K562 (cell line): ENCODE results near the gene CSDE1. TPM values are rescaled to one million over a fixed set of nuclear protein-coding genes. Genes with fewer than 3 reads are reported as not detected.

Source experiments
- ATAC-seq: fragments of 200-7000 bp; cut with Tn5 transposase; 3 replicates; pipeline ENCODE4 v1.9.1; 2020; ENCODE audit warnings: moderate library complexity
- BruUV-seq: library from RNA; stranded (reverse); fragments of 400-500 nt; replicated peaks from 2 replicates; lab custom pipeline; 2021; lab: Mats Ljungman, UMichigan
- CTCF ChIA-PET: fragments of 300-600 bp; formaldehyde crosslinking; extraction: SDS; loops from one replicate; lab custom pipeline; 2021; ENCODE audit warnings: low intra/inter-chr PET ratio; lab: Yijun Ruan, JAX
- POLR2A ChIA-PET: fragments of 300-600, 350-650 bp; sonication (Branson Sonifier 250); formaldehyde crosslinking; extraction: SDS; loops from one replicate; lab custom pipeline; 2021; ENCODE audit warnings: antibody characterized with exemption, inconsistent platforms; lab: Yijun Ruan, JAX
- DNase-seq, 4 experiments: peaks; one replicate each; pipeline versions ENCODE4 v3.0.0 to v3.0.0-alpha.2; 2011 to 2018; ENCODE audit warnings: low spot score in 3 of 4, mixed read lengths in 3 of 4; ENCODE audit errors: extremely low read depth in 1 of 4
- FAIRE-seq: peaks from 2 replicates; lab custom pipeline; 2011; peaks lifted over from hg19 to GRCh38; lab: Jason Lieb, UNC
- H2AFZ ChIP-seq: 2 replicates; pipeline ENCODE4 v1.6.0; 2011; ENCODE audit warnings: low read depth, low read length, control low read depth, inconsistent platforms
- H3K27ac ChIP-seq: fragments of 200-600 bp; 3 replicates; pipeline ENCODE4 v1.8.0; 2011; ENCODE audit warnings: low read depth, mild to moderate bottlenecking, control low read depth, inconsistent platforms, low read length, moderate library complexity, mixed read lengths; ENCODE audit errors: extremely low read depth
- H3K27me3 ChIP-seq, 2 experiments: fragments of 300-600 bp in 1 of 2; 2 replicates in 1 of 2; 3 replicates in 1 of 2; pipeline versions ENCODE4 v1.6.0 to v1.8.0; 2011; ENCODE audit warnings: inconsistent platforms in 2 of 2, low read length in 2 of 2, mild to moderate bottlenecking in 1 of 2, mixed read lengths in 1 of 2, moderate library complexity in 1 of 2; ENCODE audit not compliant: control insufficient read depth in 2 of 2, insufficient read depth in 2 of 2
- H3K36me3 ChIP-seq: fragments of 300-600 bp; 3 replicates; pipeline ENCODE4 v1.8.0; 2011; ENCODE audit warnings: mild to moderate bottlenecking, low read length, inconsistent platforms; ENCODE audit not compliant: control insufficient read depth, insufficient read depth
- H3K4me1 ChIP-seq, 2 experiments: fragments of 200-600 bp in 1 of 2; replicated peaks in 1 of 2; 2 replicates in 1 of 2; 3 replicates in 1 of 2; pipeline versions ENCODE4 v1.5.1 to v1.8.0; 2011; ENCODE audit warnings: inconsistent platforms in 2 of 2, low read length in 2 of 2, mild to moderate bottlenecking in 1 of 2, mixed read lengths in 1 of 2, moderate library complexity in 1 of 2; ENCODE audit not compliant: control insufficient read depth in 2 of 2, insufficient read depth in 2 of 2
- H3K4me2 ChIP-seq: 2 replicates; pipeline ENCODE4 v1.6.1; 2011; ENCODE audit warnings: low read length, control low read depth, inconsistent platforms, mixed read lengths; ENCODE audit not compliant: insufficient read depth
- H3K4me3 ChIP-seq: fragments of 200-600 bp; sonication (generic), shearing (Covaris generic); 2 replicates; pipeline ENCODE4 v1.5.1; 2016; ENCODE audit warnings: control low read depth, inconsistent platforms
- H3K79me2 ChIP-seq: fragments of 200-600 bp; 3 replicates; pipeline ENCODE4 v1.8.0; 2011; ENCODE audit warnings: low read length, inconsistent platforms; ENCODE audit not compliant: control insufficient read depth, insufficient read depth
- H3K9ac ChIP-seq, 2 experiments: 2 replicates each; pipeline versions ENCODE4 v1.6.0 to v1.6.1; 2011; ENCODE audit warnings: low read depth in 2 of 2, low read length in 2 of 2, control low read depth in 1 of 2, inconsistent platforms in 1 of 2, mild to moderate bottlenecking in 1 of 2, mixed read lengths in 1 of 2; ENCODE audit not compliant: insufficient read depth in 1 of 2
- H3K9me1 ChIP-seq: one replicate; pipeline ENCODE4 v1.6.0; 2011; ENCODE audit warnings: inconsistent platforms, mild to moderate bottlenecking, low read length, moderate library complexity; ENCODE audit not compliant: control insufficient read depth, insufficient read depth
- H3K9me3 ChIP-seq: replicated peaks from 2 replicates; pipeline ENCODE4 v1.5.1; 2011; ENCODE audit warnings: low read depth, low read length, inconsistent platforms; ENCODE audit not compliant: control insufficient read depth, insufficient read depth
- H4K20me1 ChIP-seq: replicated peaks from 2 replicates; pipeline ENCODE4 v1.6.1; 2011; ENCODE audit warnings: low read length, inconsistent platforms, mixed read lengths; ENCODE audit not compliant: control insufficient read depth, insufficient read depth
- HNRNPH1 ChIP-seq: fragments of 200-400 bp; formaldehyde crosslinking; optimal IDR thresholded peaks from 2 replicates; pipeline ENCODE3; 2017; ENCODE audit warnings: low read depth, mild to moderate bottlenecking, low read length, moderate library complexity
- KDM1A ChIP-seq, 2 experiments: fragments of 450-650 bp; IDR thresholded peaks; 2 replicates each; pipeline ENCODE4 v1.6.1; 2016; ENCODE audit warnings: mild to moderate bottlenecking in 2 of 2
- MED1 ChIP-seq: sonication (generic); formaldehyde crosslinking; IDR thresholded peaks from 2 replicates; pipeline ENCODE4 v1.8.1; 2023; ENCODE audit warnings: missing genetic modification reagents, borderline replicate concordance
- TEAD2 ChIP-seq: fragments of 450-650 bp; IDR thresholded peaks from 2 replicates; pipeline ENCODE4 v1.6.1; 2016; ENCODE audit warnings: missing genetic modification characterization, control low read depth, missing compliant biosample characterization
- ZNF280A ChIP-seq: fragments of 450-650 bp; IDR thresholded peaks from 2 replicates; pipeline ENCODE4 v1.6.1; 2018; ENCODE audit warnings: mild to moderate bottlenecking, low read depth; ENCODE audit not compliant: partially characterized antibody
- ZNF561 ChIP-seq: fragments of 450-650 bp; formaldehyde crosslinking; conservative IDR thresholded peaks from 2 replicates; pipeline ENCODE4 v1.4.0; 2020; ENCODE audit warnings: mild to moderate bottlenecking, moderate library complexity
- WGBS: fragments of 100-300 bp; shearing (Covaris generic); methylation state at CpG from one replicate; pipeline ENCODE4 v1.1.6; 2016; ENCODE audit warnings: low coverage, mixed read lengths; ENCODE audit not compliant: insufficient coverage; ENCODE audit errors: missing lambda C conversion rate; 5-methylcytosine and 5-hydroxymethylcytosine counted together
- in situ Hi-C: fragments of 300-500 bp; cut with MboI; formaldehyde crosslinking; loops from 4 replicates; pipeline ENCODE4 v1.15.0; 2018; ENCODE audit warnings: inconsistent platforms, mixed read lengths
- intact Hi-C: fragments of 100-400 bp; cut with micrococcal nuclease; formaldehyde crosslinking; loops from 2 replicates; pipeline ENCODE4 v1.14.2; 2022
- polyA plus RNA-seq, 8 experiments: library from polyadenylated mRNA; depleted of rRNA in 4 of 8; stranded (reverse) in 5 of 8; unstranded in 3 of 8; fragments of >200 nt; fragmentation: Nextera tagmentation in 2 of 8; fragmentation: Illumina TruSeq in 1 of 8; extraction: Ambion mirVana in 2 of 8; extraction: Trizol in 1 of 8; gene quantifications; 2 replicates each; pipeline versions ENCODE4 v1.2.1 to v1.2.3, GENCODE V29; 2011 to 2014; ENCODE audit warnings: inconsistent platforms in 1 of 8, missing spikeins in 1 of 8
- total RNA-seq, 7 experiments: library from RNA; depleted of rRNA in 6 of 7; stranded (reverse); fragments of >200 nt in 6 of 7; fragmentation: Illumina TruSeq in 2 of 7; extraction: Trizol in 2 of 7; gene quantifications; 2 replicates each; pipeline versions ENCODE4 v1.2.1 to v1.2.3, GENCODE V29; 2011 to 2021; ENCODE audit warnings: low replicate concordance in 1 of 7
- TF ChIP-seq, protein P1 (sequence below), 2 experiments: fragments of 450-650 bp; formaldehyde crosslinking in 1 of 2; IDR thresholded peaks; 2 replicates each; pipeline versions ENCODE4 v1.4.0 to v1.6.1; 2014 to 2020; ENCODE audit warnings: mild to moderate bottlenecking in 2 of 2, borderline replicate concordance in 1 of 2, low read depth in 1 of 2
- TF ChIP-seq, protein P2 (sequence below): sonication (generic); formaldehyde crosslinking; IDR thresholded peaks from 2 replicates; pipeline ENCODE4 v1.8.1; 2023; ENCODE audit warnings: mild to moderate bottlenecking, missing genetic modification reagents, moderate library complexity

CSDE1 gene
- total and polyA plus RNA-seq, 9 of the 15 experiments (the other 6 are each of a cell fraction or from before 2014, with no cell fraction given): 174 to 538 (median 403) TPM

- TF ChIP-seq, protein P1, sequence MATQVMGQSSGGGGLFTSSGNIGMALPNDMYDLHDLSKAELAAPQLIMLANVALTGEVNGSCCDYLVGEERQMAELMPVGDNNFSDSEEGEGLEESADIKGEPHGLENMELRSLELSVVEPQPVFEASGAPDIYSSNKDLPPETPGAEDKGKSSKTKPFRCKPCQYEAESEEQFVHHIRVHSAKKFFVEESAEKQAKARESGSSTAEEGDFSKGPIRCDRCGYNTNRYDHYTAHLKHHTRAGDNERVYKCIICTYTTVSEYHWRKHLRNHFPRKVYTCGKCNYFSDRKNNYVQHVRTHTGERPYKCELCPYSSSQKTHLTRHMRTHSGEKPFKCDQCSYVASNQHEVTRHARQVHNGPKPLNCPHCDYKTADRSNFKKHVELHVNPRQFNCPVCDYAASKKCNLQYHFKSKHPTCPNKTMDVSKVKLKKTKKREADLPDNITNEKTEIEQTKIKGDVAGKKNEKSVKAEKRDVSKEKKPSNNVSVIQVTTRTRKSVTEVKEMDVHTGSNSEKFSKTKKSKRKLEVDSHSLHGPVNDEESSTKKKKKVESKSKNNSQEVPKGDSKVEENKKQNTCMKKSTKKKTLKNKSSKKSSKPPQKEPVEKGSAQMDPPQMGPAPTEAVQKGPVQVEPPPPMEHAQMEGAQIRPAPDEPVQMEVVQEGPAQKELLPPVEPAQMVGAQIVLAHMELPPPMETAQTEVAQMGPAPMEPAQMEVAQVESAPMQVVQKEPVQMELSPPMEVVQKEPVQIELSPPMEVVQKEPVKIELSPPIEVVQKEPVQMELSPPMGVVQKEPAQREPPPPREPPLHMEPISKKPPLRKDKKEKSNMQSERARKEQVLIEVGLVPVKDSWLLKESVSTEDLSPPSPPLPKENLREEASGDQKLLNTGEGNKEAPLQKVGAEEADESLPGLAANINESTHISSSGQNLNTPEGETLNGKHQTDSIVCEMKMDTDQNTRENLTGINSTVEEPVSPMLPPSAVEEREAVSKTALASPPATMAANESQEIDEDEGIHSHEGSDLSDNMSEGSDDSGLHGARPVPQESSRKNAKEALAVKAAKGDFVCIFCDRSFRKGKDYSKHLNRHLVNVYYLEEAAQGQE (IDR thresholded peaks at IDR 0.05; ENCODE audit: borderline replicate concordance): peak; percentile 10; the same call in 1 of the 2 replicates
- TF ChIP-seq, protein P1 (CRISPR knock-in tag; IDR thresholded peaks at IDR 0.05; ENCODE audit: low read depth): no peak
Observed at GRCh38 chr1:114715952-114716303, 41.9 kb downstream of the CSDE1 start (continued).

DNA sequence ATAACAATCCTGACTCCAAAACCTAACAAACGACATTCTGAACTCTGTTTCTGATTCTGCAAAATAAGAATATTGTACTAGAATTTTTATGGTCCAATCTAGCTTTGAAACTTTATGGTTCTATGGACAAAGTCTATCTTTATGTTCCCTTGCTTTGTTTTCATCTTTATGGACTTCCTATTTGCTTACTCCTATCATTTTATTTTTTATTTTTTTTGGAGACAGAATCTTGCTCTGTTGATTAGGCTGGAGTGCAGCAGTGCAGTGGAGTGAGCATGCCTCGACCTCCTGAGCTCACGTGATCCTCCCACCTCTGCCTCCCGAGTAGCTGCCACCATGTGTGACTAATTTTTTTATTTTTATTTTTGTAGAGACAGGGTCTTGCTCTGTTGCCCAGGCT lies 44.8 kb downstream of the CSDE1 start:
- ATAC-seq (no peak), DNase-seq (no peak), FAIRE-seq (no peak)
- H4K20me1 ChIP-seq: no peaks in the 10 kb centered on the region
- CTCF ChIA-PET: no interaction called here
- peaks cover 82% of the 10 kb centered on the region for H3K36me3 ChIP-seq
- intact Hi-C loops (no loop called here), in situ Hi-C loops (no loop called here)
- H3K4me2 ChIP-seq: no peak overlapping the region
- POLR2A ChIA-PET: interaction anchor here (0.7 to 1.7 kb wide), 5 partner anchors 8 to 45 kb away, joined by 3 to 4 read pairs (median 3); partner anchors contain the start of gene CSDE1
- no peak for TF ChIP-seq ZNF280A
- TF ChIP-seq, protein P2, sequence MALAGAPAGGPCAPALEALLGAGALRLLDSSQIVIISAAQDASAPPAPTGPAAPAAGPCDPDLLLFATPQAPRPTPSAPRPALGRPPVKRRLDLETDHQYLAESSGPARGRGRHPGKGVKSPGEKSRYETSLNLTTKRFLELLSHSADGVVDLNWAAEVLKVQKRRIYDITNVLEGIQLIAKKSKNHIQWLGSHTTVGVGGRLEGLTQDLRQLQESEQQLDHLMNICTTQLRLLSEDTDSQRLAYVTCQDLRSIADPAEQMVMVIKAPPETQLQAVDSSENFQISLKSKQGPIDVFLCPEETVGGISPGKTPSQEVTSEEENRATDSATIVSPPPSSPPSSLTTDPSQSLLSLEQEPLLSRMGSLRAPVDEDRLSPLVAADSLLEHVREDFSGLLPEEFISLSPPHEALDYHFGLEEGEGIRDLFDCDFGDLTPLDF: no peak
- no peak for TF ChIP-seq MED1 (CRISPR knock-in tag)
- no peak for TF ChIP-seq HNRNPH1
- TF ChIP-seq KDM1A (IDR thresholded peaks at IDR 0.05): no peak
- TF ChIP-seq TEAD2 (tag): no peak
- no peak for TF ChIP-seq ZNF561
- H3K9ac ChIP-seq: no peak overlapping the region
- H3K27me3 ChIP-seq: no peaks in the 10 kb centered on the region
- H3K9me3 ChIP-seq: no peaks in the 10 kb centered on the region
- BruUV-seq: no TSS peak
- no peak overlapping the region for H3K4me3 ChIP-seq
- H3K79me2 ChIP-seq: peaks cover 30% of the 10 kb centered on the region
- H3K4me1 ChIP-seq: peaks cover 0 to 9% of the 10 kb centered on the region in 2 experiments; a peak in 2 of 5 replicates
- no peak overlapping the region for H3K27ac ChIP-seq
- 70% methylated on average over 4 of the region's 4 CpGs for WGBS
- no peaks in the 10 kb centered on the region for H3K9me1 ChIP-seq
- H2AFZ ChIP-seq: no peak overlapping the region
